ENCODE results near the gene ADGB.
"Not testable (repeated sequence)": the region's sequence is repeated elsewhere in the genome, so short reads cannot be mapped to it uniquely, and the experiment has no call there.

Gene ADGB

DNA sequence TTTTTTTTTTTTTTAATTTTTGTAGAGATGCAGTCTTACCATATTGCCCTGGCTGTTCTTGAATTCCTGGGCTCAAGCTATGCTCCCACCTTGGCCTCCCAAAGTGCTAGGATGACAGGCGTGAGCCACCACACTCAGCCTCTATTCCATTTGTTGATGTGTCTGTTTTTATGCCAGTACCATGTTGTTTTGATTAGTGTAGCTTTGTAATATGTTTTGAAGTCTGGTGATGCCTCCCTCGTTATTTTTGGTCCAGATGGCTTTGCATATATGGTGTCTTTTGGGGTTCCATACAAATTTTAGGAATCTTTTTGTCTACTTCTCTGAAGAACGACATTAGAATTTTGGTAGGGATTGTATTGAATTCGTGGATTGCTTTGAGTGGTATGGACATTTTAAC is 193.2 kb downstream of the ADGB start:
- DNase-seq (ENCODE audit: low read depth), result no peak
- H3K4me3 ChIP-seq (replicated peaks; ENCODE audit: low read depth, low read length), result no peak overlapping the region
- TF ChIP-seq, protein P1, sequence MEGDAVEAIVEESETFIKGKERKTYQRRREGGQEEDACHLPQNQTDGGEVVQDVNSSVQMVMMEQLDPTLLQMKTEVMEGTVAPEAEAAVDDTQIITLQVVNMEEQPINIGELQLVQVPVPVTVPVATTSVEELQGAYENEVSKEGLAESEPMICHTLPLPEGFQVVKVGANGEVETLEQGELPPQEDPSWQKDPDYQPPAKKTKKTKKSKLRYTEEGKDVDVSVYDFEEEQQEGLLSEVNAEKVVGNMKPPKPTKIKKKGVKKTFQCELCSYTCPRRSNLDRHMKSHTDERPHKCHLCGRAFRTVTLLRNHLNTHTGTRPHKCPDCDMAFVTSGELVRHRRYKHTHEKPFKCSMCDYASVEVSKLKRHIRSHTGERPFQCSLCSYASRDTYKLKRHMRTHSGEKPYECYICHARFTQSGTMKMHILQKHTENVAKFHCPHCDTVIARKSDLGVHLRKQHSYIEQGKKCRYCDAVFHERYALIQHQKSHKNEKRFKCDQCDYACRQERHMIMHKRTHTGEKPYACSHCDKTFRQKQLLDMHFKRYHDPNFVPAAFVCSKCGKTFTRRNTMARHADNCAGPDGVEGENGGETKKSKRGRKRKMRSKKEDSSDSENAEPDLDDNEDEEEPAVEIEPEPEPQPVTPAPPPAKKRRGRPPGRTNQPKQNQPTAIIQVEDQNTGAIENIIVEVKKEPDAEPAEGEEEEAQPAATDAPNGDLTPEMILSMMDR (IDR thresholded peaks at IDR 0.05; ENCODE audit: low read length, missing control alignments), result no peak

DNA sequence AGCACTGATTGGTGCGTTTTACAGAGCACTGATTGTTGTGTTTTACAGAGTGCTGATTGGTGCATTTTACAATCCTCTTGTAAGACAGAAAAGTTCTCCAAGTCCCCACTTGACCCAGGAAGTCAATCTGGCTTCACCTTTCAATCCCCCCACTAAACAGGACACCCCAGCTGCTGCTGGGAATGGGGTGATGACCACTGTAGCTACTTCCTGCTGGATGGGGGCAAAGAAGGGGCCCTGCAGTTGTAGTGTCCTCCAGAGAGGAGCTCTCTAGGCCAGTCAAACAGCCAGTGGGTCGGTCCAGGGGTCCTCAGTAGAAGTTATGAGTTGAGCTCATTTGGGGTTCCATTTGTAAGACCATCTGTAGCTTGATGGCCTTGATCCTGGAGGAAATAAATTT is 194.4 kb downstream of the ADGB start:
- DNase-seq (ENCODE audit: low read depth); H3K4me3 ChIP-seq (replicated peaks; ENCODE audit: low read depth, low read length): not testable (repeated sequence)

DNA sequence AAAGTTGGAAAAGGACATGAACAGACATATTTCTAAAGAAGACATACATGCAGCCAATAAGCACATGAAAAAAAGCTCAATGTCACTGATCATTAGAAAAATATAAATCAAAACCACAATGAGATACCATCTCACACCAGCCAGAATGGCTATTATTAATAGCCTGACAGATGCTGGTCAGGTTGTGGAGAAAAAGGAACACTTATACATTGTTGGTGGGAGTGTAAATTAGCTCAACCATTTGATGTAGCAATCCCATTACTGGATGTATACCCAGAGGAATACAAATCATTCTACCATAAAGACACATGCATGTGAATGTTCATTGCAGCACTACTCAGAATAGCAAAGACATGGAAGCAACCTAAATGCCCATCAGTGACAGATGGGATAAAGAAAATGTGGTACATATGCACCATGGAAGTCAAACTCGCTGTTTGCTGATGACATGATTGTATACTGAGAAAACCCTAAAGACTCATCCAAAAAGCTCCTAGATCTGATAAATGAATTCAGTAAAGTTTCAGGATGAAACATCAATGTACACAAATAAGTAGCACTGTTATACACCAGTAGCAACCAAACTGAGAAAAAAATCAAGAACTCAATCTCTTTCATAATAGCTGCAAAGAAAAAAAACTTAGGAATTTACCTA is 196.8 kb downstream of the ADGB start:
- no peak overlapping the region for H3K4me3 ChIP-seq (replicated peaks; ENCODE audit: low read depth, low read length)
- no peak for DNase-seq (ENCODE audit: low read depth)
- TF ChIP-seq, protein P1 (IDR thresholded peaks at IDR 0.05; ENCODE audit: low read length, missing control alignments), result no peak

DNA sequence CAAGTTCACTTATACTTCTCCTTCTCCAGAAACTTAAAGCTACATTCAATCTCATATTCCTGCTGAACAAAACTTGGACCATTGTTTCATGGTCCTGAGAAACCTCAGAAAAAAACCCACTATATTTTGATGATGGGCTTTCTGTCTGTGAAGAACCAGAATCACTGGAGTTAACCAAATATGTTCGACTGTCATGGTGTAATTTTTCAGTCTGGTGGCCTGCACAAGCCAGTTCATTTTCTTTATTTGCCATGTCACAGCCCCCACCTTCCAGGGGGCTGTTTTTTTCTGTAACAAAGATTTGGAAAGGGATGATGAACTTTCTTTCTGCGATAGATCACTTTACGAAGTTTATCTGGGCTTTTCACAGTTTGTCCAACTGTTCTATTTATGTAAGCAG is 204.4 kb downstream of the ADGB start:
- DNase-seq (ENCODE audit: low read depth), result not testable (repeated sequence)

DNA sequence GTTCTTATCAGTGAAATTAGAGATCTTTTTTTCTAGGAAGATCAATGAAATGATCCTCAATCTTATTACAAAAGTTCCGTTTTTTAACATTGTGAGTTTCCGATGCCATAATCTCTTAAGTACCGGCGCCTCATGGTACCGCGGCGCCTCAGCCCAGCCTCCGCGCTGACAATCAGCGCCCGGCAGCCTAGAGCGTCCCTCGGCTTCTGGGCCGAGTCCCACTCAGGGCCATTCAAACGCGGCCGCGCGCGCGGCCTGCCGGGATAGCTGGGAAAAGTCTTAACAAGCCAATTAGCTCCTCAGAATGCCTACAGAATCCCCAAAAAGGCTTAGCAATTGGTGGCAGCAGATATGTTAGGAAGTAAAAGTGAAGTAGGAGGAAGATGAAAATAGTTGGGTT is 204.8 kb downstream of the ADGB start:
- DNase-seq (ENCODE audit: low read depth), result no peak
- TF ChIP-seq, protein P1 (IDR thresholded peaks at IDR 0.05; ENCODE audit: low read length, missing control alignments), result no peak
- no peak overlapping the region for H3K4me3 ChIP-seq (replicated peaks; ENCODE audit: low read depth, low read length)

More for the DNA sequence above, 204.4 kb downstream of the ADGB start:
- not testable (repeated sequence) for H3K4me3 ChIP-seq (replicated peaks; ENCODE audit: low read depth, low read length)

DNA sequence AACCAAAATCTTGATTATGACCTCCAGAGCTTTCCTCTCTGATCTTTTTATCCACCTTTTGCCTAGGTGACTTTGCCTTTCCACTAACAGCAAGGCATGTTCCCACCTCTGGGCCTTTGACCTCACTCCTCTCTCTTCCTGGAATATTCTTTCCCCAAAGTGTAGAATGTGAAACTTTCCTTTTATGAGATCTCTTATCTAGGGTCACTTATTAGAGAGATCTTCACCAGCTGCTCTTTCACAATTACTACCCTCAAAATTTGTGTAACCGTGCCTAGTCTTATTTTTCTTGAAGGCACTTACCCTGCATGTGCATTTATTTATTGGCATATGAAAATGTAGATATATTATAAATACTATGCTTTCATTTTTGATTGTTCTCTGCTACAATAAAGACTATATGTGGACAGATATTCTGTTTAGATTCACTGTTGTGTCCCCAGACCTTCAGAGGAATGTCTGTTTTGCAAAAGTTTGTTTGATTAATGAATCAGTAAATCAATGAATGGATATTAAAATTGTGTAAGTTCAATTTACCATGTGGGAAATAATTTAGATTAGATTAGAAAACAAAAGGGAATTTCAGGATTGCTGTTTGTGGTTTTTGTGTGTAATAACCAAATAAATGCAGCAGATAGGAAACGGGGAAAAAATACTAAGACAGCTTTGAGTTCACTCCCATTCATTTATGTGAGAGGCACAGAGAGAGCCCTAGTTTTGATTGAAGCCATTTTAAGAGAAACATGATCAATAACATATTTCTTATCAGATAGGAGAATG is 207.0 kb downstream of the ADGB start:
- H3K4me3 ChIP-seq (replicated peaks; ENCODE audit: low read depth, low read length), result no peak overlapping the region
- peak; percentile 41 for DNase-seq (ENCODE audit: low read depth)
- TF ChIP-seq, protein P1 (IDR thresholded peaks at IDR 0.05; ENCODE audit: low read length, missing control alignments), result no peak

DNA sequence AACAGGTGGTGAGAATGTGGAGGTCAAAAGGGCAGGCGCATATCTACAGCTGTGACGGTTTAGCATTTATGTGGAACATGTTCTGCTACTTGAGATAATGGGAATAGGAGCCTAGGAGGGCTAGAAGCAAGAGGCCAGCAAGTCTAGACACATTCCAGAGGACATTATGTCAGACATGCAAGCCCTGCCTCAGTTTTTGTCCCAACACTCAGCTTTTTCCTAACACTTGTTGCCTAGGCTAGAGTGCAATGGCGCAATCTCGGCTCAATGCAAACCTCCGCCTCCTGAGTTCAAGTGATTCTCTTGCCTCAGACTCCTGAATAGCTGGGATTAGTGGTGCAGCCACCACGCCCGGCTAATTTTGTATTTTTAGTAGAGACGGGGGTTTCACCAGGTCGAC is 210.2 kb downstream of the ADGB start:
- H3K4me3 ChIP-seq (replicated peaks; ENCODE audit: low read depth, low read length); DNase-seq (ENCODE audit: low read depth): not testable (repeated sequence)

DNA sequence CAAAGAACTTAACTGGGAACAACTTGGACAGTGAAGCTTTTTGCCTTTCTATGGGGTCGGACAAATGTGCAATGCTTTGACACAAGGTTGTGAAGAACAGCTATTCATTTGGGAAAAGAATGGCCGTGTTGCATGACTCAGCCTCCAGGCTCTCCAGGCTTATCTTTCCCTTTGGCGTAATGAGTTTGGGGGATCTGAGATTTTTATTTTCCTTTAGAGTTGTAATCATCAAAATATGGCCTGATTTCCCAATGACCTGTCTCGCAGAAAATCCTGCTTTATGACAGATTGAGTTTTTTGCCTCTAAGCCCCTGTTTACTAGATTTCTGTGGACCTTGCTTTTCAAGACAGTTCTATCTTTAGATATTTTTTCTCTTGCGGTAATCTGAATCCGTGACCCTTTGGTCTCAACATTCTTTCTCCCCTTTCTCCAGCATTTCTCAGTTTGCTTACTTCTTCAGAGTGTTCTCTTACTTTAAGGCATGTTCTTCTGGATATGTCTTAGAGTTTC is 214.1 kb downstream of the ADGB start:
- peak; percentile 95 for DNase-seq (ENCODE audit: low read depth)
- peak overlapping the region; percentile 15 for H3K4me3 ChIP-seq (replicated peaks; ENCODE audit: low read depth, low read length)

DNA sequence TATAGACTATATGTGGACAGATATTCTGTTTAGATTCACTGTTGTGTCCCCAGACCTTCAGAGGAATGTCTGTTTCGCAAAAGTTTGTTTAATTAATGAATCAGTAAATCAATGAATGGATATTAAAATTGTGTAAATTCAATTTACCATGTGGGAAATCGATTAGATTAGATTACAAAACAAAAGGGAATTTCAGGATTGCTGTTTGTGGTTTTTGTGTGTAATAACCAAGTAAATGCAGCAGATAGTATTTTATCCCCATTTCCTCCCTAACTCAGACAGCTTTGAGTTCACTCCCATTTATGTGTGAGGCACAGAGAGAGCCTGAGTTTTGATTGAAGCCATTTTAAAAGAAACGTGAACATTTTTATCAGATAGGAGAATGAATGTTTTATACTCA is 214.8 kb downstream of the ADGB start:
- peak; percentile 69 for DNase-seq (ENCODE audit: low read depth)
- TF ChIP-seq, protein P1 (IDR thresholded peaks at IDR 0.05; ENCODE audit: low read length, missing control alignments), result no peak
- H3K4me3 ChIP-seq (replicated peaks; ENCODE audit: low read depth, low read length), result peak overlapping the region; percentile 15

All from fibroblast of pulmonary artery (primary cell).